ENCODE data around the gene DOK7.

Gene DOK7

GRCh38 chr4:3492741-3493719 lies 29.9 kb downstream of the DOK7 start:
- no peak for DNase-seq

GRCh38 chr4:3493720-3494461 lies 30.8 kb downstream of the DOK7 start:
- no peak for DNase-seq

GRCh38 chr4:3494462-3494871 lies 31.4 kb downstream of the DOK7 start:
- no peak for DNase-seq

DNA sequence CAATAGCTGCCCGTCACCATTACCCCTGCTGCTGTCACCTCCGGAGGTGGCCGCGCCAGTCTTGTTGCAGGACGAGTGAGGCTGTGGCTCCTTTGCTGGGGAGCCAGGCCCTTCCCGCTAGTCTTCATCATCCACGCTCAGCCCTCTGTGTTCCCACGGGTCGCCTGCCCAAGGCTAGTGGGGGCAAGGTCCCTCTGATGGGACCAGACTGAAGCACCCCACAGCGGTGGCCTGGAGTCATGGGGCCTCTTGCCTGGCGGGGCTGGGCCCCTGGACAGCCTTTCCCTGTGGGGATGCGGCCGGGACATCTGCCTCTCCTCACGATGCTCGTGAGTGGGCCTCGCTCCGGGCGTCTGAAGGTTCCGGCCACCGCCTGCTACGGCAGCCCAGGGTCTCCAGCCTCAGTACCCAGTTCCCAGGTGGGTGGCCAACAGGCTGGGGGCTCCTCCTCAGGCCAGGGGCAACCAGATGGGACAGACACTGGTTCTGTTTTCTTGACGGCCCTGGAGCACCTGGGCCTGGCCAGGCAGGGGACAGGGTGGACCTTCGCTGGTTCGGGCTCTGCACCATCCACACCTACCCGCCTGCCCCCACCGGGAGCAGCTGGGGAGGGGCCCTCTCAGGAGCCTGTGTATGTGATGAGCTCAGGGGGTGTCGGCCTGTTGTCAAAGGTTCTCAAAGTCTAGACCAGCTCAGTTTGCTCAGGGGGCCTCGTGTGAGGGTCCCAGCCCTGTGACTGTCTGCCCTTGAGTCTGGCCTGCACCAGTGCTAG lies 32.3 kb downstream of the DOK7 start:
- DNase-seq, result no peak

DNA sequence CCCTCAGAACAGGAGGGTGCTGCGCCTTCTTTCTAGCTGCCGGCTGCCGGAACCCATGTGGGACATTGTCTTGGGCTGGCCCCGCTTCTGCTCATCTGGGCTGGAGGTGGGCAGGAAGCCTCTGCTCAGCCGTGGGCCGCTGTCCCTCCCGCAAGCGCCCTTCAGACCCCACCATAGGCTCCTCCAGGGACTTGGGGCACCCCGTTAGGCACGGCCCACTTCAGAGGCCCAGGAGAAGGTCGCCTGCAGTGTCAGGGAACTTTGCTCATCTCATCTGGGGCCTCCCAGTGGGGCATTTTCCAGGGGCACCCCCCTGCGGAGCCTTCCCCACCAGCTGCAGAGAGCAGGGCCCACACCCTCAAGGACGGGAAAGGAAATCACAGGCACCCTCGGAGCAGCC lies 32.9 kb downstream of the DOK7 start:
- no peak for DNase-seq

DNA sequence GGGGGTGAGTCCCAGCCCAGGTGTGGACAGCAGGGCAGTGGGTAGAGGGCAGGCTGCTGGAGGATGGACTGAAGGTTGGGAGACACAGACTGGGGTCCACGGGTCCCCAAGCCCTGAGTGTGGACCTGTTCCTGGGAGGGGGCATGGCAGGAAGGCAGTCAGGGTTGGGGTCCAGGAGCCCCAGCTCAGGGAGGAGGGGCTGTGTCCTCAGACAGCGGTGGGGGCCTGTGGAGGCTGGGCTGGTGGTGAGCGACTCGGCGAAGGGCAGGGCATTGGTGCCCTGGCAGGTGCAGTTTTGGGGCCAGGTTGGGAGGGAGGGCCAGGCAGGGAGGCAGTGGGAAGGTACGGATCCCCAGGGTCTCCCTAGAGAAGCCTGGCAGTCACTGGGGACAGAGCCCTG lies 34.0 kb downstream of the DOK7 start:
- DNase-seq, result no peak

DNA sequence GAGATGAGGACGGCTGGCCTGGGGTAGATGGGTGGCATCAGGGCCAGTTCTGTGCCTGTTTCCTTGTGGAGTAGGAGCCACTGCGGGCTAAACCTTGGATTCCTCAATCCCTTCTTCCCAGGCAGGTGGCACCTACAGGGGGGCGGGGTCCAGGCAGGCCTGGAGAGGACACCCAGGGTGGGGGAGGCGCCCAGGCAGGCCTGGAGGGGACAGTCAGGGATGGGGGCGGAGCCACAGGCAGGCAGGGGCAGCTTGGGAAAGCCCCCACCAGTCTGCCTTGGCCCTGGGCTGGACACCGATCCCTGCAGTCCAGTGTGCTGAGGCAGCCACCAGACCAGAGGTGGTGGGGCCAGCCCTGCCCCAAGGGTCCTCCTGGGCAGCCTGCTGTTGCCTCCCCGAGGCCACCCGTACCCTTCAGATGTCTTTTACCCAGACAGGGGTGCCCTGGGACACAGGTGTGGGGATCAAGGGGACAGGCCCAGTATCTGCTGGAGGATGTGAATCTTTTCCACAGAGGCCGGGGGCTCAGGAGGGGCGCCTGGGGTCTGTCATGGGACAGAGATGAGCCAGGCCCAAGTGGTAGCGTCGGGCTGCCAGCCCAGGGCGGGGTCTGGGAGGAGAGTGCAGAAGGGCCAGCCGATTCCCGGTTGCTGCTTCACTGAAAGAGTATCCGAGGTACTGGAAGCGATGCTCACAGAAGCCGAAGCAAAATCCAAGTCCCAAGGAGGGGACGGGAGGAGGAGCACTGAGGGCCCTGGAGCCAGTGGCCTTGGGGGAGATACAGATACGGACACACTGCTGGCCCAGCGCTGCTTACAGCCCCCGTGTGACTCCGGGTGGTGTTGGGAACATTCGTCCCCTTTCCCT lies 34.6 kb downstream of the DOK7 start:
- no peak for DNase-seq

GRCh38 chr4:3498407-3498806 lies 35.3 kb downstream of the DOK7 start:
- no peak for DNase-seq

DNA sequence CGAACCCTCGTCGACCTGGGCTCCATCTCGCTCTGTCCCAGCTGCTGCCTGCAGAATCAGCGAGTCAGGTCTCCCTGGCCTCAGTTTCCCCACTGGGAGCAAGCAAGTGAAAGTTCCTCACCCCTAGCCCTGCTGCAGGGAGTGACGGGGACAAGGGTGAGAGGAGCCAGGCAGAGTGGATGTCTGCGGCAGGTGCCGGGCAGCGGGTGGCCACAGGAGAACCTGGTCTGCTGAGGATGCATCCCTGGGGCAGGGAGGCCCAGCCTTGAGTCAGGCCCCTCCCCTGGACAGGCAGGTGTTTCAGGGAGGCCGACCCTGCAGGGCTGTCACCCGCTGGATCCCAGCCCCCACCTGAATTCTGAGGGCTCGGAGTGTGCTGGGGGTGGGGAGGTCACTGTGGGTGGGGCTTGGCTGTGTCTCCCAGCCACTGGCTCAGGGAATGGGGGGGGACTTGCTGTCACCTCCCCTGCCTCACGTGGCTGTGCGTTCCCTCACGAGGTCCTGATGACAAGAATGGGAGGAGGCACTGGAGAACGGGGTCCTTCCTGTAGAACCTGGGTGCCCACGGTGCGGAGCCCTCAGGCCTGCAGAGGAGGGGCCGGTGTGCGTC lies 35.9 kb downstream of the DOK7 start:
- no peak for DNase-seq

DNA sequence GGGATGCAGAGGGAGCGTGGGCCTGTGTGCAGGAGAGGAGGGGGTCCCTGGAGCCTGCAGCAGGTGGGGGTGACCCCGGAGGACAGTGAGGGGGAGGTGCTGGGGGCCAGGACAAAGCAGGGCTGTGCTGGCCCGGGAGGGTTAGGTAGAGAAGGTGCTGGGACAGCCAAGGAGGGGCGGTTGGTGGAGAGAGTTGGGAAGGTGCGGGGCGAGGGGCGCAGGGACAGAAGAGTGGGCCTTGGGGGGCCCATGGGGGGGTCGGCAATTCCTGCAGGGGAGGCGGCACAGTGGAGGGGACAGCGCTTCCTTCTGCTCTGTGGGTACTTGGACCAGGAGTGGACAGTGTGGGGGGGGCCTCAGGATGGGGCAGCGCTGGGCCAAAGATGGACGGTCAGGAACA lies 36.6 kb downstream of the DOK7 start:
- no peak for DNase-seq

- DNase-seq, result no peak
Measured at GRCh38 chr4:3500111-3500510, 37.0 kb downstream of the DOK7 start.

DNA sequence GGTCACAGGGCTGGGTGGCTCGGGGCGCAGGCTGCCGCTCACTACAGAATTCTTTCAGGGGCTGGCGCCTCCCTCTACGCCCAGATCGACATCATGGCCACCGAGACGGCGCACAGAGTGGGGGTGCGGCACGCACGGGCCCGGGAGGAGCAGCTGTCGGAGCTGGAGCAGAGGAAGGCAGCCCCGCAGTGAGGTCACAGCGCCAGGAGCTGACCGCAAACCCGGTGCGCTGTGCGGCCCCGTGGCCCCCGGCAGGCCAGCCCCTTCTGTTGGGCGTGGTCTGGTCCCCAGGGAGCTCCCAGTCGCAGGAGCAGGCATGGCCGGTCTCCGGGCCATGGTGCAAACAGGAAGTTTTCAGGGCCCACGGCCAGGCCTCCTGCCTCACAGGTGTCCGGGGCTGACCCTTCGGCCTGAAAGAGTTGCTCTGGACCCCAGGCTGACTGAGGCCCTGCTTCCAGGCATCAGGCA lies 37.6 kb downstream of the DOK7 start:
- DNase-seq, result no peak

DNA sequence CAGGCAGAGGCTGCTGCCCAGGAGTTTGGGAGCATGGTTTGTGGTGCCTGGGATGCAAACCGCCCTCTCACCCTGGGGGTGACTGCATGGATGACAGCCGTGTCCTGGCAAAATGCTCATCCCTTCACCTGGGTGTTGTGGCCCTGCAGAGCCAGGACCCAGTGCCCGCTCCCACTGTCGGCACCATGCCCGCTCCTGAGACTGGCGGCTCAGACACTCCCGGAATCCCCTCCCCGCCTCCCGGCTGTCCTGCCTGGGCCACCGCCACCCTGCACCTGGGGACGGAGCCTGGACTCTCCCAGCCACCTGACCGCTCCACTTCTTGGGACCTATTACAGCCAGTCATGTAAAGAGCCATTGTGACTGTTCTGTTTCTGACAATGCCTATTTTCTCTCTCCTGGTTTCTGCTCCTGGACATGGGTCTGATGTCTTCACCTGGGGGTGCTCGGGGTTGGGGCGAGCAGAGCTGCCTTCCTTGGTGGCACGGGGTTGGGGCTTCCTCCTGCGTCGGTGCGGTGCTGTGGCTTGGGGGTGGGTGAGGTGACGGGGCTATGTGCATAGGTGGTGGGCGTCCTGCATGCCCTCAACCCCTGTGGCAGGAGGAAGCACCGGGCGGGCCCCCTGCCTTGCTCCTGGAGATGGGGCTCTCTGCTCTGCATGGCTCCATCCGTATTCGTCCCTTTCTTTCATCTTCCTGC lies 38.2 kb downstream of the DOK7 start:
- DNase-seq, result no peak

GRCh38 chr4:3501825-3502425 lies 38.8 kb downstream of the DOK7 start:
- no peak for DNase-seq

- DNase-seq, result no peak
Measured at GRCh38 chr4:3502941-3503936, 40.1 kb downstream of the DOK7 start.

GRCh38 chr4:3505231-3505630 lies 42.1 kb downstream of the DOK7 start:
- DNase-seq, result no peak

DNA sequence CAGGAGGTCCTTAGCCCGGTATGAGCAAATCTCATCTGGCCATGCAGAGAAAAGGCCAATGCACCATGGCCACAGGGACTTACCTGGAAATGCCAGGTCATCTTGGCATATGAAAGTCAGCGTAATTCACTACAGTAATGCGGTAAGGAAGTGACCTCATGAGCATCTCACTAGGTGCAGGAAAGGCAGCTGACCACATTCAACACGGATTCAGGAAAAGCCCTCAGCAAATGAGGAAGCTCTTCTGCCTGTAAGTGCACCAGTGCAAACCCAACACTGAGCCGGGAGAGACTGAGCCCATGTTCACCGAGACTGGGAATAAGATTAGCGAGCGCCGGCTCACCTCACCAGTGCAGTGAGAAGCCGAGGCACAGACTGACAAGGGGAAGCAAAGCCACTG lies 45.4 kb downstream of the DOK7 start:
- no peak for DNase-seq

GRCh38 chr4:3510481-3510880 lies 47.4 kb downstream of the DOK7 start:
- DNase-seq, result no peak

GRCh38 chr4:3511187-3511586 lies 48.1 kb downstream of the DOK7 start:
- no peak for DNase-seq
